ENCODE measurements around the gene LTK.

The LTK gene

GRCh38 chr15:41501191-41501917 lies 12.3 kb downstream of the LTK start:
- no peak for TF ChIP-seq CTCF (IDR thresholded peaks at IDR 0.05; ENCODE audit: low read depth, low read length, missing control alignments)
- no peak overlapping the region for H3K4me3 ChIP-seq (ENCODE audit: low read depth, low read length)
- DNase-seq (ENCODE audit: low read depth), result no peak

GRCh38 chr15:41499109-41499851 lies 14.3 kb downstream of the LTK start:
- no peak for DNase-seq (ENCODE audit: low read depth)
- H3K4me3 ChIP-seq (ENCODE audit: low read depth, low read length), result no peak overlapping the region
- no peak for TF ChIP-seq CTCF (IDR thresholded peaks at IDR 0.05; ENCODE audit: low read depth, low read length, missing control alignments)

GRCh38 chr15:41498657-41499056 lies 15.0 kb downstream of the LTK start:
- no peak for TF ChIP-seq CTCF (IDR thresholded peaks at IDR 0.05; ENCODE audit: low read depth, low read length, missing control alignments)
- DNase-seq (ENCODE audit: low read depth), result no peak
- H3K4me3 ChIP-seq (ENCODE audit: low read depth, low read length), result no peak overlapping the region

GRCh38 chr15:41495736-41496599 lies 17.7 kb downstream of the LTK start:
- DNase-seq (ENCODE audit: low read depth), result no peak
- H3K4me3 ChIP-seq (ENCODE audit: low read depth, low read length), result no peak overlapping the region
- TF ChIP-seq CTCF (IDR thresholded peaks at IDR 0.05; ENCODE audit: low read depth, low read length, missing control alignments), result no peak

GRCh38 chr15:41494922-41495735 lies 18.5 kb downstream of the LTK start:
- no peak for DNase-seq (ENCODE audit: low read depth)
- peak overlapping the region; percentile 56 for H3K4me3 ChIP-seq (ENCODE audit: low read depth, low read length)
- no peak for TF ChIP-seq CTCF (IDR thresholded peaks at IDR 0.05; ENCODE audit: low read depth, low read length, missing control alignments)

GRCh38 chr15:41494190-41494921 lies 19.3 kb downstream of the LTK start:
- no peak for DNase-seq (ENCODE audit: low read depth)
- no peak for TF ChIP-seq CTCF (IDR thresholded peaks at IDR 0.05; ENCODE audit: low read depth, low read length, missing control alignments)
- peak overlapping the region; percentile 56 for H3K4me3 ChIP-seq (ENCODE audit: low read depth, low read length)

Data from GM12864 (cell line).